PC-3 (cell line): ENCODE results near the gene PSPN. TPM values are rescaled to one million over a fixed set of nuclear protein-coding genes. Genes with fewer than 3 reads are reported as not detected.

Experiments
- ATAC-seq: fragments of 200-7000 bp; cut with Tn5 transposase; 2 replicates; pipeline ENCODE4 v1.9.1; 2020; ENCODE audit warnings: mild to moderate bottlenecking, moderate library complexity
- BruUV-seq: library from RNA; stranded (reverse); fragments of 400-500 nt; replicated peaks from 2 replicates; lab custom pipeline; 2021; lab: Mats Ljungman, UMichigan
- CTCF ChIA-PET: fragments of 300-600 bp; sonication (Branson Sonifier 250); formaldehyde crosslinking; loops from one replicate; lab custom pipeline; 2022; ENCODE audit warnings: antibody characterized with exemption; lab: Charles Lee
- POLR2A ChIA-PET: fragments of 300-600 bp; sonication (Branson Sonifier 250); formaldehyde crosslinking; loops from one replicate; lab custom pipeline; 2022; ENCODE audit warnings: antibody characterized with exemption; ENCODE audit not compliant: unreplicated experiment; lab: Charles Lee
- DNase-seq: peaks from one replicate; pipeline ENCODE4 v3.0.0-alpha.2; 2015
- H2AFZ ChIP-seq: fragments of 300-600 bp; sonication (generic); 2 replicates; pipeline ENCODE4 v1.6.0; 2016; ENCODE audit warnings: antibody characterized with exemption, low read length
- H3F3A ChIP-seq: fragments of 300-600 bp; sonication (generic); one replicate; pipeline ENCODE4 v1.6.0; 2017; ENCODE audit warnings: antibody characterized with exemption, low read length, control low read depth, mild to moderate bottlenecking; ENCODE audit not compliant: unreplicated experiment
- H3K27ac ChIP-seq: fragments of 300-600 bp; sonication (generic); 2 replicates; pipeline ENCODE4 v1.5.1; 2016; ENCODE audit warnings: mild to moderate bottlenecking, low read length
- H3K27me3 ChIP-seq: fragments of 300-600 bp; sonication (generic); 2 replicates; pipeline ENCODE4 v1.6.1; 2016; ENCODE audit warnings: low read length, mixed read lengths
- H3K36me3 ChIP-seq: fragments of 300-600 bp; sonication (generic); 2 replicates; pipeline ENCODE4 v1.6.1; 2016; ENCODE audit warnings: low read depth, mixed run types, low read length, mixed read lengths
- H3K4me1 ChIP-seq: fragments of 300-600 bp; sonication (generic); 2 replicates; pipeline ENCODE4 v1.5.1; 2016; ENCODE audit warnings: low read length; ENCODE audit not compliant: insufficient read depth
- H3K4me2 ChIP-seq: fragments of 300-600 bp; sonication (generic); 2 replicates; pipeline ENCODE4 v1.6.0; 2016; ENCODE audit warnings: low read length
- H3K4me3 ChIP-seq: fragments of 300-600 bp; sonication (generic); 2 replicates; pipeline ENCODE4 v1.5.1; 2016; ENCODE audit warnings: mild to moderate bottlenecking, low read length, mixed read lengths
- H3K79me2 ChIP-seq: fragments of 300-600 bp; sonication (generic); 2 replicates; pipeline ENCODE4 v1.6.1; 2017; ENCODE audit warnings: low read length, mixed read lengths
- H3K9ac ChIP-seq: fragments of 300-600 bp; sonication (generic); 2 replicates; pipeline ENCODE4 v1.6.0; 2016; ENCODE audit warnings: mild to moderate bottlenecking, low read length
- H3K9me2 ChIP-seq: fragments of 300-600 bp; sonication (generic); replicated peaks from 2 replicates; pipeline ENCODE4 v1.6.1; 2016; ENCODE audit warnings: mixed run types, low read length, mixed read lengths
- H3K9me3 ChIP-seq: fragments of 300-600 bp; sonication (generic); 2 replicates; pipeline ENCODE4 v1.6.1; 2016; ENCODE audit warnings: low read length, mixed read lengths
- H4K20me1 ChIP-seq: fragments of 300-600 bp; sonication (generic); 2 replicates; pipeline ENCODE4 v1.6.1; 2016; ENCODE audit warnings: low read length, mixed read lengths
- CTCF ChIP-seq: fragments of 300-600 bp; sonication (generic); conservative IDR thresholded peaks from 2 replicates; pipeline ENCODE4 v1.5.1; 2017; ENCODE audit warnings: antibody characterized with exemption, low read depth, mild to moderate bottlenecking, low read length
- EZH2 ChIP-seq: fragments of 300-600 bp; sonication (generic); IDR thresholded peaks from one replicate; pipeline ENCODE4 v1.6.1; 2017; ENCODE audit warnings: antibody characterized with exemption, mild to moderate bottlenecking, low read length; ENCODE audit not compliant: unreplicated experiment
- EZH2phosphoT487 ChIP-seq: fragments of 300-600 bp; sonication (generic); IDR thresholded peaks from 2 replicates; pipeline ENCODE4 v1.6.1; 2018; ENCODE audit warnings: mild to moderate bottlenecking, antibody characterized with exemption, low read length, borderline replicate concordance
- intact Hi-C: fragments of 100-400 bp; cut with micrococcal nuclease; formaldehyde crosslinking; loops from 2 replicates; pipeline ENCODE4 v1.9.0; 2023
- total RNA-seq: library from RNA; depleted of rRNA; stranded (reverse); fragments of >200 nt; gene quantifications from 2 replicates; pipeline ENCODE4 v1.2.3, GENCODE V29; 2014

The PSPN gene
- total RNA-seq, 1 experiment from 2014 or later, result 3.1 TPM

GRCh38 chr19:6378041-6378440 lies 2.3 kb upstream of the PSPN start:
- peaks cover 28% of the 10 kb centered on the region for H3K36me3 ChIP-seq
- ATAC-seq (no peak), DNase-seq (no peak)
- ChIA-PET POLR2A (interaction anchor here (0.7 kb wide), 1 partner anchor 205 kb away, joined by 19 read pairs; no protein-coding TSS in a partner anchor), CTCF (no interaction called here)
- H3K4me2 ChIP-seq, result no peak overlapping the region
- no peaks in the 10 kb centered on the region for H3K27me3 ChIP-seq
- no peak overlapping the region for H3K4me3 ChIP-seq
- H3K27ac ChIP-seq, result no peak overlapping the region
- H3F3A ChIP-seq, result no peaks in the 10 kb centered on the region
- no peaks in the 10 kb centered on the region for H3K79me2 ChIP-seq
- intact Hi-C loops, result no loop called here
- TF ChIP-seq EZH2, result no peak
- no peak for TF ChIP-seq CTCF
- TF ChIP-seq EZH2phosphoT487, result no peak
- peaks cover 5% of the 10 kb centered on the region for H3K4me1 ChIP-seq
- no peak overlapping the region for H2AFZ ChIP-seq
- H3K9ac ChIP-seq, result no peak overlapping the region
- no peaks in the 10 kb centered on the region for H4K20me1 ChIP-seq
- no peaks in the 10 kb centered on the region for H3K9me2 ChIP-seq
- no peaks in the 10 kb centered on the region for H3K9me3 ChIP-seq
- BruUV-seq, result no TSS peak

GRCh38 chr19:6376512-6377190 lies 918 bp upstream of the PSPN start:
- no peaks in the 10 kb centered on the region for H3K9me2 ChIP-seq
- no peak for ATAC-seq
- H3F3A ChIP-seq, result no peaks in the 10 kb centered on the region
- H3K4me2 ChIP-seq, result no peak overlapping the region
- intact Hi-C loops, result no loop called here
- CTCF ChIA-PET, result no interaction called here
- POLR2A ChIA-PET, result no interaction called here
- no peaks in the 10 kb centered on the region for H3K9me3 ChIP-seq
- no peak overlapping the region for H3K4me3 ChIP-seq
- peaks cover 23% of the 10 kb centered on the region for H3K36me3 ChIP-seq
- no peaks in the 10 kb centered on the region for H4K20me1 ChIP-seq
- no peak for TF ChIP-seq EZH2
- no peak for TF ChIP-seq CTCF
- no peak for TF ChIP-seq EZH2phosphoT487
- no peak overlapping the region for H3K27ac ChIP-seq
- no peak overlapping the region for H2AFZ ChIP-seq
- no peak overlapping the region for H3K9ac ChIP-seq
- peaks cover 9% of the 10 kb centered on the region for H3K4me1 ChIP-seq
- BruUV-seq, result no TSS peak
- no peak for DNase-seq
- H3K27me3 ChIP-seq, result no peaks in the 10 kb centered on the region
- H3K79me2 ChIP-seq, result no peaks in the 10 kb centered on the region

- H2AFZ ChIP-seq, result no peak overlapping the region
- DNase-seq, result no peak
- H3K9me3 ChIP-seq, result no peaks in the 10 kb centered on the region
- no peak for ATAC-seq
- no peak overlapping the region for H3K9ac ChIP-seq
- H3K36me3 ChIP-seq, result peaks cover 8% of the 10 kb centered on the region
- H4K20me1 ChIP-seq, result no peaks in the 10 kb centered on the region
- TF ChIP-seq CTCF, result no peak
- no peak for TF ChIP-seq EZH2
- TF ChIP-seq EZH2phosphoT487, result no peak
- no peak overlapping the region for H3K4me2 ChIP-seq
- no peaks in the 10 kb centered on the region for H3K9me2 ChIP-seq
- H3K4me1 ChIP-seq, result peaks cover 9% of the 10 kb centered on the region
- BruUV-seq, result no TSS peak
- H3F3A ChIP-seq, result no peaks in the 10 kb centered on the region
- H3K79me2 ChIP-seq, result no peaks in the 10 kb centered on the region
- no peak overlapping the region for H3K27ac ChIP-seq
- CTCF ChIA-PET, result no interaction called here
- intact Hi-C loops, result no loop called here
- no peak overlapping the region for H3K4me3 ChIP-seq
- no peaks in the 10 kb centered on the region for H3K27me3 ChIP-seq
- POLR2A ChIA-PET, result no interaction called here
Observed at GRCh38 chr19:6374711-6375410, 872 bp downstream of the PSPN start.
